Measurements from ENCODE around the gene CRLF2. TPM values are rescaled to one million over a fixed set of nuclear protein-coding genes. Genes with fewer than 3 reads are reported as not detected.
"Not testable (repeated sequence)": the region's sequence is repeated elsewhere in the genome, so short reads cannot be mapped to it uniquely, and the experiment has no call there.

The CRLF2 gene
- total RNA-seq, 1 donor from 2014 or later, result not detected

DNA sequence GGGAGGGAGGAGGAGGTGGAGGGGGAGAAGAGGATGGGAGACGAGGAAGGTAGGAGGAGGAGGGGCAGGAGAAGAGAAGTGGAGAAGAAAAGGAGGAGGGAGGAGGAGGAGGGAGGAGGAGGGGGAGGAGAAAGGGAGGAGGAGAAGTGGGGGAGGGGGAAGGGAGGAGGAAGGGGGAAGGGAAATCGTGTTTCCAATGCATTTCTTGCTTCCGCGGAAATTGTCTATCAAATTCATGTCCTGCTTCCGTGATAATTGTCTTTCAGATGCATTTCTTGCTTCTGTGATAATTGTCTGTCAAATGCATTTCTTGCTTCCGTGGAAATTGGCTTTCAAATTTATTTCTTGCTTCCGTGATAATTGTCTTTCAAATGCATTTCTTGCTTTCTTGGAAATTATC is 43.3 kb downstream of the CRLF2 start:
- no peak for DNase-seq (ENCODE audit: low read depth, low spot score)

- DNase-seq (ENCODE audit: low read depth, low spot score), result no peak
These were observed 44.4 kb downstream of the CRLF2 start for GRCh38 chrX:1167918-1168481.

DNA sequence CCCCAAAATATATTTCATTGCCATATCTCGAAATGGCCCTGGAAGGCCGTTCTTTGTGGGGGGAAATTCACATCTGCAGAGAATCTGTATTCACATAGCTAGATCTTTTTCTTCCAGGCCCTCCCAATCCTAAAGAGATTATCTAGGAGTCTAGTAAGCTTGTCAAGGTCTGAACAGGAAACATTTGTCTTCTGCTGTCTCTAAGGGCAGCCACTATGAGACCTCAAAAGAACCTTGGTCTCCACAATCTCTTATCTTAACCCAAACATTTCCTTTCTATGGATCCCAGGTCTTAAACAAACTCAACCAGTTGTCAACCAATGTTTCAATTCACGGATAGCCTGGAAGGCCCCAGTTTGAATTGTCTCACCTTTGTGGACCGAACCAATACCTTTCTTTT is 45.0 kb downstream of the CRLF2 start:
- no peak for DNase-seq (ENCODE audit: low read depth, low spot score)

DNA sequence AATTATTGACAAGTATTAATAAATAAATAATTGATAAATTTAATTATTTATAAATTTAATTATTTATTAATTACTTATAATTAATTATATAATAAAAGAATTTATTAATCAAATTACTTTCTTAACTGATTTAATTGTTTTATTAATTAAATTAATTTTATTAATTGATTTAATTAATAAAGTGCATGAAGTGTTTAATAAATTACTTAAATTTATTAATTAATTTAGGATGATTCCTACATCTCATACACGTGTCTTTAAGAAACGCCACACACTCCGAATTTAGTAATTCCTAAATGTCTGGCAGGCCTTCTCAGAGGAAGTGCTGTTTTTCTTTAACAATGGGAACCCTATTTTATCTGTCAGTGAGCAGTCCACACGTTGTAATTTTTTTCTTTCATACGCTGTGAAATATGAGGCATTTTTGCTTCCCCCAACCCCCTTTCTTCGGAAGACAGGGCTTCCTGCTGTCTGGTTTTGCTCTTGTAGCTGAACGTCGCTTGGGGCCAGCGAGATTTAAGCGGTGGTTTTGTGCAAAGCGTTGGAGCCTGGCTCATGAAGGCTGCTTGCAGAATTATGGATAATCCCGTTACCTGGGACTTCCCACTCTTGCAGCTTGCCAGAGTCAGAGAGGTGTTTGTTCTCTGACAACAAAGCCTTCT is 46.8 kb downstream of the CRLF2 start:
- no peak for DNase-seq (ENCODE audit: low read depth, low spot score)

DNA sequence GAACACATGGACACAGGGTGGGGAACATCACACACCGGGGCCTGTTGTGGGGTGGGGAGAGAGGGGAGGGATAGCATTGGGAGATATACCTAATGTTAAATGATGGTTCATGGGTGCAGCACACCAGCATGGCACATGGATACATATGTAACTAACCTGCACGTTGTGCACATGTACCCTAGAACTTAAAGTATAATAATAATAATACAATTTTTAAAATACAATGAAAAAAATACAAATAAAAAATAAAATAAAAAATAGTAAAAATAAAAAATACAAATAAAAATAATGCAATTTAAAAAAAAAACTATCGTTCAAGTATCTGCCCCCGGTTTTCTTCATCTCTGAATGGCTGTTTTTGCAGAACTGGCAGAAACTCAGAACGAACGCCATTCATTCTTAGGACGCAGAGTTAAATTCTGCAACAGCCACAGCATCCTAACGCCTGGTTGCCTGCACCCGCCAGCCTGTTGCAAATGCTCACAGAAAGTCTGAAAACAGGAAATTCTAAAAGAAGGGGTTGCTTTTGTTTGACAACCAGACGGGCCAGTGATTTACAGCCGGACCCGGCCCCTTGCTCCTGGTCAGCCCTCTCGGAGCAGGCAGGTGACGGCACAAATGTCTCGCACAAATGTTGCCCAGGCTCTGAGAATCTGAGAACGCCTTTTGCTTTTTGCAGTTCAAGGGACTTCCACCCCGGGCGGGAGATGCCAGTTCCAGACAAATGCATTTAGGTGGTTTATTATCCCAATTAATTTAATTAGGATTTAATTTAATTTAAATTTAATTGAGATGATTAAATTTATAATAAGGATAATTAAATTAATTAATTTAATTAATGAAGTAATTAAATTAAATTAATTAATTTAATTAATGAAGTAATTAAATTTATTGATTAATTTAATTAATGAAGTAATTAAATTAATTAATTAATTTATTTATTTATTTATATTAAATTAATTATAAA is 47.8 kb downstream of the CRLF2 start:
- DNase-seq (ENCODE audit: low read depth, low spot score), result no peak

DNA sequence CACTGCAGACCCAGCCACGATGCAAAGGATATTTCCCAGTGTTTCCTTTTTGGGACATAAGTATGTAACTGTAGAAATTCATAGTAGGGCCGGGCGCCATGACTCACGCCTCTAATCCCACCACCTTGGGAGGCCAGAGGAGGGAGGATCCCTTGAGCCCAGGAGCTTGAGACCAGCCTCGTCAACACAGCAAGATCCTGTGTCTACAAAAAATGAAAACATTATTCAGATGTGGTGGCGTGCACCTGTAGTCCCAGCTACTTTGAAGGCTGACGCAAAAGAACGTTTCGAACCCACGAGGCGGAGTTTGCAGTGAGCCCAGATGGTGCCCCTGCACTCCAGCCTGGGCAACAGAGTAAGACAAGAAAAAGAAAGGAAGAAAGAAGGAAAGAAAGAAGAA is 49.2 kb downstream of the CRLF2 start:
- no peak for DNase-seq (ENCODE audit: low read depth, low spot score)

DNA sequence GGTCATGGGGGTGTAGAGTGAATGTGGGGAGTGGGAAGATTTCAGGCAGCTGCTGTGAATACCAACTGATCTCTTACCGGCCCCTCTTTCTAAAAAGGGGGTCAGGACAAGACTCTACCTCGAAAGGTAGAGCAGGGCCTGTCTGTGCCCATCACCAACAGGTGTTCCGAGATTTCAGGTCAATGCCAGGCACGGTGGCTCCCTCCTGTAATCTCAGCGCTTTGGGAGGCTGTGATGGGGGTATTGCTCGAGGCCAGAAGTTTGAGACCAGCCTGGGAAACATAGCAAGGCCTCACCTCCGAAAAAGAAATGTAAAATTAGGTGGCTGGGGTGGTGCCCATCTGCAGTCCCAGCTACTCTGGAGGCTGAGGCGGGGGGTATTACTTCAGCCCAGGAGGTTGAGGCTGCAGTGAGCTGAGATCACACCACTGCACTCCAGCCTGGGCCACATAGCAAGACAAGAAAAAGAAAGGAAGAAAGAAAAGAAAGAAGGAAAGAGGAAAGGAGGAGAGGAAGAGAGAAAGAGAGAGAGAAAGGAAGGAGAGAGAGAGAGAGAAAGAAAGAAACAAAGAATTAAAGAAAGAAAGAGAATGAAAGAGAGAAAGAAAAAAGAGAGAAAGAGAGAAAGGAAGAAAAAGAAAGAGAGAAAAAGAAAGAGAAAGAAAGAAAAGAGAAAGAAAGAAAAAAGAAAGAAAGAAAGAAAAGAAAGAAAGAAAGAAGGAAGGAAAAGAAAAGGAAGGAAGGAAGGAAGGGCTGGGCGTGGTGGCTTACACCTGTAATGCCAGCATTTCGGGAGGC is 50.1 kb downstream of the CRLF2 start:
- no peak for DNase-seq (ENCODE audit: low read depth, low spot score)

DNA sequence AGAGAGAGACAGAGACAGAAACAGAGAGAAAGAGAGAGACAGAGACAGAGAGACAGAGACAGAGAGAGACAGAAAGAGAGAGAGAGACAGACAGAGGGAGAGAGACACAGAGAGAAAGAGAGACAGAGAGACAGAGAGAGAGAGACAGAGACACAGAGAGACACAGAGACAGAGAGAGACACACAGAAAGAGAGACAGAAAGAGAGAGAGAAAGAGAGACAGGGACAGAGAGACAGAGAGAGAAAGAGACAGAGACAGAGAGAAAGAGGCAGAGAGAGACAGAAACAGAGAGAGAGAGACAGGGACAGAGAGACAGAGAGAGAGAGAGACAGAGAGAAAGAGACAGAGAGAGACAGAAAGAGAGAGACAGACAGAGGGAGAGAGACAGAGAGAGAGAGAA is 52.9 kb downstream of the CRLF2 start:
- no peak for DNase-seq (ENCODE audit: low read depth, low spot score)

- not testable (repeated sequence) for DNase-seq (ENCODE audit: low read depth, low spot score)
These were observed 55.6 kb downstream of the CRLF2 start for GRCh38 chrX:1156681-1157455.

- DNase-seq (ENCODE audit: low read depth, low spot score), result no peak
These were observed 58.5 kb downstream of the CRLF2 start for GRCh38 chrX:1153940-1154339.

GRCh38 chrX:1152090-1152489 is 60.4 kb downstream of the CRLF2 start:
- DNase-seq (ENCODE audit: low read depth, low spot score), result no peak

DNA sequence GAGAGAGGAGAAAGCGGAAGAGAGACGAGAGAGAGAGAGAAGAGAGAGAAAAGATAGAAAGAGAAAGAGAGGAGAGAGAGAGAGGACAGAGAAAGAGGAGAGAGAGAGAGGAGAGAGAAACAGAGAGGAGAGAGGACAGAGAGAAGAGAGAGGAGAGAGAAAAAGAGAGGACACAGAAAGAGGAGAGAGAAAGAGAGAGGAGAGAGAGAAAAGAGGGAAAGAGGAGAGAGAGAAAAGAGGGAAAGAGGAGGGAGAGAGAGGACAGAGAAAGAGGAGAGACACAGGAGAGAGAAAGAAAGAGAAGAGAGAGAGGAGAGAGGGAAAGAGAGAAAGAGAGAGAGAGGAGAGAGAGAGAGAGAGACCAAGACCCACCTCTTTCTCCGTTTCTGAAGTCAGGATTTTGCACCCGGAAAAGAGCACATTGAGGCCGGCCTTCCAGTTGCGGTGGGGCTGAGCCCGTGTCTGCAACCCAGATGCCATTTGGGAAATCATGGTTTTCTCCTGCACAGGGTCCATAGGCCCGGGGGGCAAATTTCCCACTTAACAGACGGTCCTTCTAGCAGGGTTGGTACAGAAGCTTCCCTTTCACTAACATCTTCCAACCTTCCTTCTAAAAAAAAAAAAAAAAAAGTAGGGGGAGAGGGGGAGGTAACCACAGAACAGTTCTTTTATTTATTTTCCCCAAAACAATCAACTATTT is 60.9 kb downstream of the CRLF2 start:
- no peak for DNase-seq (ENCODE audit: low read depth, low spot score)

DNA sequence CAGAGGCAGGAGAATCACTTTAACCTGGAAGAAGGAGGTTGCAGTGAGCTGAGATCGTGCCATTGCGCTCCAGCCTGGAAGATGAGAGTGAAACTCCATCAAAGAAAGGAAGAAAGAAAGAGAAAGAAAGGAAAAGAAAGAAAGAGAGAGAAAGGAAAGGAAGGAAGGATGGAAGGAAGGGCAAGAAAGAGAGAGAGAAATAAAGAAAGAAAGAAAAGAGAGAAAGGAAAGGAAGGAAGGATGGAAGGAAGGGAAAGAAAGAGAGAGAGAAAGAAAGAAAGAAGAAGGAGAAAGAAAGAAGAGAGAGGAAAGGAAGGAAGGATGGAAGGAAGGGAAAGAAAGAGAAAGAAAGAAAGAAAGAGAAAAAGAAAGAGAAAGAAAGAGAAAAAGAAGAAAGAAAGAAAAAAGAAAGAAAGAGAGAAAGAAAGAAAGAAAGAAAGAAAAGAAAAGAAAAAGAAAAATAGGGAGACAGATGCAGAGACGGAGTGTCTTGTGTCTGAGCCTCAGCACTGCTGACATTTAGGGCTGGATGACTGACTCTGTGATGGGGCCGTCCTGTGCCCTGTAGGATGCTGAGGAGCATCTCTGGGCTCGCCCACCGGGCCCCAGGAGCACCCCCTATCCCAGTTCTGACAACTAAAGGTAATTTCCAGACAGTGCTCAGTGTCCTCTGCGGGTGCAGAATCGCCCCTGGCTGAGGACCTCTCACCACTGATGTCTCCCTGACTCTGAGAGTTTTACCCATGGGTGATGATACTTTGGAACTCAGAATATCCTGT is 61.7 kb downstream of the CRLF2 start:
- DNase-seq (ENCODE audit: low read depth, low spot score), result no peak

DNA sequence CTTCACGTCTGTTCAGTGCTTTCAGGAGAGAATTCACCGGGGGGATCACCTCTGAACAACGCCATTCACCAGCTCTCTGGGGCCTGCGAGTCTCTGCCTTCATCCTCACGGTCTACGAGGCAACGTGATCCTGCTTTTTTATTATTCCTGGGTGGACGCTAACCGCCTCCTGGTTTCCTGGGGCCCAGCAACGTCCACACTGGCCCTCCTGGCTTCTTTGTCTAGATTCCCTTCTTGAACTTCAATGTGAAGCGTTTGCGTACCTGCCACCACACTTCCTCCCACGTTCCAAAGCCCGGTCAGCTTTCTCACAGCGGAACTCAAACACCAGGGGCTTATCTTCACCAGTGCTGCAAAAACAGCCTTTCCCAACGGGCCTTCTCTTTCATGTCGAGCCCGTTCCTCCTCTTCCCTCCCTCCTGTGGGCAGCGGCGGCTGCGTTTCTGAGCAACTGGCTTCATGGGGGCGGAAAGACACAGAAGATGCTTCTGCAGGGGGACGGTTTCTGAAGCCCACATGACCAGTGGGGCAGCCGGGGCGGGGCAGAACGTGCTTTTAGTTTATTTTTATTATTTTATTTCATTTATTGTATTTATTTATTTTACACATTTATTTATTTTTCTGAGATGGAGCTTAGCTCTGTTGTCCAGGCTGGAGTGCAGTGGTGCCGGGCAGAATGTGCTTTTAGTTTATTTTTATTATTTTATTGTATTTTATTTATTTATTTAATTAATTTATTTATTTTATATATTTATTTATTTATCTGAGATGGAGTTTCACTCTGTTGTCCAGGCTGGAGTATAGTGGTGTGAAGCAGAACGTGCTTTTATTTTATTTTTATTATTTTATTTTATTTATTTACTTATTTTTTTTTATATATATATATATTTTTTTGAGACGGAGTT is 64.6 kb downstream of the CRLF2 start:
- DNase-seq (ENCODE audit: low read depth, low spot score), result no peak

- no peak for DNase-seq (ENCODE audit: low read depth, low spot score)
These were observed 68.2 kb downstream of the CRLF2 start for GRCh38 chrX:1144293-1144692.
